Neuronal stem cell (in vitro differentiated cells): Measurements from ENCODE around the gene PSMG4.
A peak's percentile ranks its signal among the peaks of the same experiment; 100 is the strongest.

ENCODE experiments used
- DNase-seq: peaks from one replicate; pipeline ENCODE4 v3.0.0-alpha.2; 2013; ENCODE audit warnings: low spot score
- H2AFZ ChIP-seq: one replicate; pipeline ENCODE4 v1.6.1; 2013; ENCODE audit warnings: mild to moderate bottlenecking, low read length, inconsistent platforms
- H2AK5ac ChIP-seq: 2 replicates; pipeline ENCODE4 v1.6.1; 2013; ENCODE audit warnings: low read depth, mild to moderate bottlenecking, inconsistent platforms, low read length, moderate library complexity, mixed read lengths
- H2BK120ac ChIP-seq: 2 replicates; pipeline ENCODE4 v1.6.1; 2013; ENCODE audit warnings: low read depth, mild to moderate bottlenecking, inconsistent platforms, low read length, moderate library complexity, mixed read lengths
- H2BK12ac ChIP-seq: one replicate; pipeline ENCODE4 v1.6.1; 2013; ENCODE audit warnings: low read length, inconsistent platforms
- H2BK15ac ChIP-seq: 2 replicates; pipeline ENCODE4 v1.6.1; 2013; ENCODE audit warnings: mild to moderate bottlenecking, low read length, inconsistent platforms, mixed read lengths
- H2BK5ac ChIP-seq: one replicate; pipeline ENCODE4 v1.6.1; 2013; ENCODE audit warnings: inconsistent platforms, mild to moderate bottlenecking, low read length, moderate library complexity
- H3K14ac ChIP-seq: one replicate; pipeline ENCODE4 v1.6.1; 2013; ENCODE audit warnings: low read length, inconsistent platforms
- H3K18ac ChIP-seq: 2 replicates; pipeline ENCODE4 v1.6.1; 2013; ENCODE audit warnings: low read length, inconsistent platforms
- H3K23ac ChIP-seq: 2 replicates; pipeline ENCODE4 v1.6.1; 2013; ENCODE audit warnings: low read depth, mild to moderate bottlenecking, mixed read lengths, low read length, inconsistent platforms; ENCODE audit not compliant: poor library complexity
- H3K27ac ChIP-seq: replicated peaks from 3 replicates; pipeline ENCODE4 v1.5.1; 2013; ENCODE audit warnings: low read length, inconsistent platforms
- H3K27me3 ChIP-seq, 3 experiments: 2 replicates each; pipeline ENCODE4 v1.6.1; 2013; ENCODE audit warnings: low read length in 3 of 3, mild to moderate bottlenecking in 2 of 3, inconsistent platforms in 1 of 3, low read depth in 1 of 3, mixed read lengths in 1 of 3, moderate library complexity in 1 of 3; ENCODE audit not compliant: control insufficient read depth in 3 of 3, insufficient read depth in 3 of 3
- H3K36me3 ChIP-seq, 2 donors: replicated peaks in 1 of 2; 2 replicates each; pipeline ENCODE4 v1.6.1; 2013; ENCODE audit warnings: low read length in 2 of 2; ENCODE audit not compliant: control insufficient read depth in 2 of 2, insufficient read depth in 2 of 2
- H3K4ac ChIP-seq: 2 replicates; pipeline ENCODE4 v1.6.1; 2013; ENCODE audit warnings: inconsistent platforms, mild to moderate bottlenecking, low read length, moderate library complexity
- H3K4me1 ChIP-seq, 2 donors: 1 replicate in 1 of 2; 2 replicates in 1 of 2; pipeline ENCODE4 v1.6.1; 2013; ENCODE audit warnings: low read length in 2 of 2, low read depth in 1 of 2; ENCODE audit not compliant: control insufficient read depth in 2 of 2, insufficient read depth in 1 of 2
- H3K4me2 ChIP-seq: one replicate; pipeline ENCODE4 v1.6.1; 2013; ENCODE audit warnings: mild to moderate bottlenecking, low read length, inconsistent platforms; ENCODE audit not compliant: insufficient read depth, poor library complexity, severe bottlenecking
- H3K4me3 ChIP-seq, 2 donors: 2 replicates each; pipeline ENCODE4 v1.5.1; 2013; ENCODE audit warnings: low read length in 2 of 2, mild to moderate bottlenecking in 2 of 2, inconsistent platforms in 1 of 2, moderate library complexity in 1 of 2
- H3K79me1 ChIP-seq: one replicate; pipeline ENCODE4 v1.6.1; 2013; ENCODE audit warnings: low read depth, mild to moderate bottlenecking, inconsistent platforms, low read length, moderate library complexity
- H3K9ac ChIP-seq: one replicate; pipeline ENCODE4 v1.6.1; 2013; ENCODE audit warnings: mild to moderate bottlenecking, low read depth, low read length, inconsistent platforms; ENCODE audit not compliant: poor library complexity
- H3K9me3 ChIP-seq, 2 donors: replicated peaks in 1 of 2; 2 replicates each; pipeline versions ENCODE3 to v1.6.1; 2013; ENCODE audit warnings: low read length in 2 of 2, mild to moderate bottlenecking in 2 of 2, inconsistent platforms in 1 of 2, low read depth in 1 of 2, mixed read lengths in 1 of 2, moderate library complexity in 1 of 2; ENCODE audit not compliant: control insufficient read depth in 2 of 2, insufficient read depth in 1 of 2
- H4K8ac ChIP-seq: one replicate; pipeline ENCODE4 v1.6.1; 2013; ENCODE audit warnings: low read depth, mild to moderate bottlenecking, inconsistent platforms, low read length, moderate library complexity
- H4K91ac ChIP-seq: one replicate; pipeline ENCODE4 v1.6.1; 2013; ENCODE audit warnings: low read length, low read depth, mild to moderate bottlenecking, inconsistent platforms; ENCODE audit not compliant: poor library complexity
- WGBS, 2 donors: extraction: QIAGEN DNeasy Blood & Tissue Kit; methylation state at CpG; one replicate each; pipeline ENCODE4 v1.1.7; 2013; ENCODE audit warnings: missing lambda C conversion rate in 2 of 2, mixed read lengths in 1 of 2; ENCODE audit not compliant: insufficient read length in 2 of 2, insufficient replicate concordance in 1 of 2; ENCODE audit errors: extremely low coverage in 2 of 2; 5-methylcytosine and 5-hydroxymethylcytosine counted together

Gene PSMG4

GRCh38 chr6:3229566-3230178, 29.1 kb upstream of the PSMG4 start:
- Histone ChIP-seq H3K79me1 (peaks cover 13% of the 10 kb centered on the region), H2BK15ac (peak overlapping the region; percentile 97), H2BK120ac (peak overlapping the region; percentile 98), H3K27me3 (no peaks in the 10 kb centered on the region), H3K4me1 (peaks cover 11% of the 10 kb centered on the region in 2 donors), H3K4me2 (peak overlapping the region; percentile 94), H3K4me3 (peak overlapping the region; percentile 83 to 95), H3K4ac (no peak overlapping the region), H3K27ac (peak overlapping the region; percentile 93), H2AFZ (peak overlapping the region; percentile 36), H2BK12ac (peak overlapping the region; percentile 49), H3K9ac (peak overlapping the region; percentile 75), H2AK5ac (peak overlapping the region; percentile 92), H3K18ac (peak overlapping the region; percentile 100), H3K23ac (peak overlapping the region; percentile 75), H4K91ac (no peak overlapping the region), H3K9me3 (no peaks in the 10 kb centered on the region), H3K14ac (no peak overlapping the region), H2BK5ac (peak overlapping the region; percentile 93), H3K36me3 (peaks cover 3 to 12% of the 10 kb centered on the region in 2 donors), H4K8ac (no peak overlapping the region)
- DNase-seq = peak; percentile 66
- WGBS, 2 donors = no CpG with 5 or more reads among the region's 28 CpGs

- Histone ChIP-seq H3K4me3 (peak overlapping the region; percentile 83 to 95), H3K4me1 (peaks cover 11% of the 10 kb centered on the region in 2 donors)
Measured at GRCh38 chr6:3230256-3230882, 28.4 kb upstream of the PSMG4 start.

GRCh38 chr6:3230900-3231246, 27.9 kb upstream of the PSMG4 start:
- H2BK12ac ChIP-seq = no peak overlapping the region
- peak; percentile 74 for DNase-seq
- H3K14ac ChIP-seq = peak overlapping the region; percentile 28
- H4K91ac ChIP-seq = no peak overlapping the region
- peak overlapping the region; percentile 92 for H3K9ac ChIP-seq
- H3K18ac ChIP-seq = peak overlapping the region; percentile 96
- H4K8ac ChIP-seq = no peak overlapping the region
- peak overlapping the region; percentile 61 for H2AK5ac ChIP-seq
- H3K9me3 ChIP-seq = no peaks in the 10 kb centered on the region
- peaks cover 13% of the 10 kb centered on the region for H3K79me1 ChIP-seq
- peaks cover 3 to 11% of the 10 kb centered on the region in 2 donors for H3K36me3 ChIP-seq
- peak overlapping the region; percentile 1 for H3K4ac ChIP-seq
- H2BK120ac ChIP-seq = peak overlapping the region; percentile 36
- H3K4me1 ChIP-seq = peaks cover 10% of the 10 kb centered on the region in 2 donors
- WGBS, 2 donors = no CpG with 5 or more reads among the region's 11 CpGs
- peak overlapping the region; percentile 8 for H2BK15ac ChIP-seq
- H3K27me3 ChIP-seq = no peaks in the 10 kb centered on the region
- H2BK5ac ChIP-seq = peak overlapping the region; percentile 98
- no peak overlapping the region for H3K23ac ChIP-seq
- H3K4me3 ChIP-seq = peak overlapping the region; percentile 85 to 95
- H3K27ac ChIP-seq = peak overlapping the region; percentile 95
- peak overlapping the region; percentile 93 for H3K4me2 ChIP-seq
- peak overlapping the region; percentile 81 for H2AFZ ChIP-seq

More at GRCh38 chr6:3230256-3230882, 28.4 kb upstream of the PSMG4 start:
- no peak overlapping the region for H4K91ac ChIP-seq
- H2AFZ ChIP-seq = peak overlapping the region; percentile 36
- DNase-seq = no peak
- H3K36me3 ChIP-seq = peaks cover 3 to 12% of the 10 kb centered on the region in 2 donors
- H2BK15ac ChIP-seq = no peak overlapping the region
- peak overlapping the region; percentile 94 for H3K4me2 ChIP-seq
- H3K23ac ChIP-seq = no peak overlapping the region
- no peaks in the 10 kb centered on the region for H3K27me3 ChIP-seq
- no peak overlapping the region for H2AK5ac ChIP-seq
- no peak overlapping the region for H2BK120ac ChIP-seq
- no peak overlapping the region for H3K14ac ChIP-seq
- H3K27ac ChIP-seq = no peak overlapping the region
- no peak overlapping the region for H3K4ac ChIP-seq
- H3K9me3 ChIP-seq = no peaks in the 10 kb centered on the region
- H4K8ac ChIP-seq = no peak overlapping the region
- no peak overlapping the region for H3K18ac ChIP-seq
- H3K9ac ChIP-seq = no peak overlapping the region
- no peak overlapping the region for H2BK12ac ChIP-seq
- WGBS, 2 donors = no CpG with 5 or more reads among the region's 11 CpGs
- no peak overlapping the region for H2BK5ac ChIP-seq
- peaks cover 13% of the 10 kb centered on the region for H3K79me1 ChIP-seq

- peak overlapping the region; percentile 93 for H3K4me2 ChIP-seq
- H4K91ac ChIP-seq = no peak overlapping the region
- peak overlapping the region; percentile 92 for H3K9ac ChIP-seq
- H4K8ac ChIP-seq = no peak overlapping the region
- peak overlapping the region; percentile 15 for H3K23ac ChIP-seq
- peaks cover 9% of the 10 kb centered on the region for H3K79me1 ChIP-seq
- H2AFZ ChIP-seq = peak overlapping the region; percentile 81
- no CpG with 5 or more reads among the region's 47 CpGs for WGBS, 2 donors
- no peaks in the 10 kb centered on the region for H3K27me3 ChIP-seq
- peaks cover 0 to 9% of the 10 kb centered on the region in 2 donors for H3K36me3 ChIP-seq
- H2BK5ac ChIP-seq = peak overlapping the region; percentile 98
- peak overlapping the region; percentile 61 for H2AK5ac ChIP-seq
- H3K4ac ChIP-seq = peak overlapping the region; percentile 1
- peak; percentile 83 for DNase-seq
- H2BK120ac ChIP-seq = peak overlapping the region; percentile 36
- peak overlapping the region; percentile 61 for H2BK15ac ChIP-seq
- peaks cover 4 to 5% of the 10 kb centered on the region in 2 donors for H3K4me1 ChIP-seq
- peak overlapping the region; percentile 96 for H3K18ac ChIP-seq
- H3K27ac ChIP-seq = peak overlapping the region; percentile 95
- peak overlapping the region; percentile 85 to 95 for H3K4me3 ChIP-seq
- H2BK12ac ChIP-seq = no peak overlapping the region
- H3K14ac ChIP-seq = peak overlapping the region; percentile 28
- no peaks in the 10 kb centered on the region for H3K9me3 ChIP-seq
Measured at GRCh38 chr6:3231247-3232016, 27.3 kb upstream of the PSMG4 start.
